HEK293 (cell line): Measurements from ENCODE around the gene NCR1.

Experiments used
- ATF2 ChIP-seq: fragments of 450-650 bp; formaldehyde crosslinking; IDR thresholded peaks from 2 replicates; pipeline ENCODE4 v1.5.1; 2016; ENCODE audit warnings: missing biosample characterization, missing genetic modification characterization, low read depth
- CTCF ChIP-seq: fragments of 450-650 bp; formaldehyde crosslinking; IDR thresholded peaks from 2 replicates; pipeline ENCODE4 v1.5.1; 2016; ENCODE audit warnings: missing biosample characterization, missing genetic modification characterization
- HOXD13 ChIP-seq: sonication (generic); formaldehyde crosslinking; IDR thresholded peaks from 2 replicates; pipeline ENCODE4 v1.8.0; 2022; ENCODE audit warnings: missing genetic modification reagents, borderline replicate concordance
- REST ChIP-seq: fragments of 450-650 bp; formaldehyde crosslinking; IDR thresholded peaks from 2 replicates; pipeline ENCODE4 v1.5.1; 2016; ENCODE audit warnings: missing biosample characterization, missing genetic modification characterization
- ZNF114 ChIP-seq: fragments of 450-650 bp; formaldehyde crosslinking; IDR thresholded peaks from 2 replicates; pipeline ENCODE4 v1.5.0; 2017; ENCODE audit warnings: missing biosample characterization, missing genetic modification characterization
- ZNF174 ChIP-seq: fragments of 450-650 bp; formaldehyde crosslinking; IDR thresholded peaks from 2 replicates; pipeline ENCODE4 v1.5.0; 2017; ENCODE audit warnings: missing biosample characterization, mild to moderate bottlenecking, missing genetic modification characterization
- ZNF184 ChIP-seq: fragments of 450-650 bp; IDR thresholded peaks from 2 replicates; pipeline ENCODE4 v1.5.1; 2018; ENCODE audit warnings: missing biosample characterization, mild to moderate bottlenecking, missing genetic modification characterization
- ZNF335 ChIP-seq: fragments of 450-650 bp; formaldehyde crosslinking; conservative IDR thresholded peaks from 2 replicates; pipeline ENCODE4 v1.5.1; 2016; ENCODE audit warnings: missing biosample characterization, missing genetic modification characterization
- ZNF416 ChIP-seq: fragments of 450-650 bp; formaldehyde crosslinking; IDR thresholded peaks from 2 replicates; pipeline ENCODE4 v1.5.1; 2016; ENCODE audit warnings: missing biosample characterization, missing genetic modification characterization
- ZNF423 ChIP-seq: fragments of 450-650 bp; formaldehyde crosslinking; IDR thresholded peaks from 2 replicates; pipeline ENCODE4 v1.5.1; 2016; ENCODE audit warnings: missing biosample characterization, missing genetic modification characterization
- ZNF521 ChIP-seq: fragments of 450-650 bp; formaldehyde crosslinking; IDR thresholded peaks from 2 replicates; pipeline ENCODE4 v1.5.1; 2017; ENCODE audit warnings: missing biosample characterization, mild to moderate bottlenecking, missing genetic modification characterization
- ZNF580 ChIP-seq: fragments of 450-650 bp; formaldehyde crosslinking; IDR thresholded peaks from 2 replicates; pipeline ENCODE4 v1.5.1; 2016; ENCODE audit warnings: missing biosample characterization, missing genetic modification characterization

GRCh38 chr19:54875506-54875905, 30.4 kb upstream of the NCR1 start:
- TF ChIP-seq CTCF (tag by site-specific recombination), result no peak
- TF ChIP-seq ZNF580 (tag by site-specific recombination), result no peak
- TF ChIP-seq ZNF174 (tag by site-specific recombination), result no peak
- TF ChIP-seq ZNF521 (tag by site-specific recombination), result no peak
- TF ChIP-seq ZNF416 (tag by site-specific recombination), result no peak
- no peak for TF ChIP-seq HOXD13 (CRISPR knock-in tag)
- TF ChIP-seq ZNF184 (tag by site-specific recombination), result no peak
- TF ChIP-seq ZNF335, result no peak
- TF ChIP-seq ATF2, result no peak
- no peak for TF ChIP-seq REST
- TF ChIP-seq ZNF423 (tag by site-specific recombination), result no peak
- no peak for TF ChIP-seq ZNF114
